OCI-LY7 (cell line): Measurements from ENCODE around the gene PGF. TPM values are rescaled to one million over a fixed set of nuclear protein-coding genes. Genes with fewer than 3 reads are reported as not detected.

Experiments
- BruUV-seq: library from RNA; stranded (reverse); fragments of 400-500 nt; replicated peaks from 2 replicates; lab custom pipeline; 2021; lab: Mats Ljungman, UMichigan
- CTCF ChIA-PET: fragments of 300-600 bp; sonication (Branson Sonifier 250); formaldehyde crosslinking; loops from one replicate; lab custom pipeline; 2022; ENCODE audit warnings: antibody characterized with exemption; ENCODE audit not compliant: unreplicated experiment; lab: Charles Lee
- POLR2A ChIA-PET: fragments of 300-600 bp; sonication (Branson Sonifier 250); formaldehyde crosslinking; loops from one replicate; lab custom pipeline; 2022; ENCODE audit warnings: antibody characterized with exemption; lab: Charles Lee
- DNase-seq: peaks from one replicate; pipeline ENCODE4 v3.0.0-alpha.2; 2015; ENCODE audit warnings: low spot score
- H2AFZ ChIP-seq: fragments of 200-600 bp; sonication (generic), shearing (Covaris generic); 2 replicates; pipeline ENCODE4 v1.6.1; 2014; ENCODE audit warnings: mild to moderate bottlenecking, antibody characterized with exemption, low read length, moderate library complexity
- H3K27ac ChIP-seq: fragments of 200-600 bp; sonication (generic); 2 replicates; pipeline ENCODE4 v1.5.1; 2014; ENCODE audit warnings: mixed run types, low read depth, mild to moderate bottlenecking, moderate library complexity, low read length, inconsistent platforms; ENCODE audit not compliant: poor library complexity, severe bottlenecking
- H3K36me3 ChIP-seq: fragments of 200-600 bp; sonication (generic); 2 replicates; pipeline ENCODE4 v1.6.1; 2014; ENCODE audit warnings: mild to moderate bottlenecking, antibody characterized with exemption, low read length, moderate library complexity, mixed read lengths; ENCODE audit not compliant: insufficient read depth
- H3K4me1 ChIP-seq: fragments of 200-600 bp; sonication (generic); 2 replicates; pipeline ENCODE4 v1.5.1; 2014; ENCODE audit warnings: mild to moderate bottlenecking, low read length; ENCODE audit not compliant: insufficient read depth, poor library complexity, severe bottlenecking
- H3K4me2 ChIP-seq: fragments of 200-600 bp; sonication (generic); 2 replicates; pipeline ENCODE4 v1.6.1; 2014; ENCODE audit warnings: mild to moderate bottlenecking, low read length
- H3K4me3 ChIP-seq: fragments of 200-600 bp; sonication (generic); 2 replicates; pipeline ENCODE4 v1.5.1; 2014; ENCODE audit warnings: mild to moderate bottlenecking, low read depth, low read length; ENCODE audit not compliant: poor library complexity, severe bottlenecking
- H3K79me2 ChIP-seq: fragments of 200-600 bp; sonication (generic); 2 replicates; pipeline ENCODE4 v1.6.1; 2016; ENCODE audit warnings: low read depth, mild to moderate bottlenecking, low read length, moderate library complexity, mixed read lengths; ENCODE audit not compliant: insufficient read depth
- H3K9me2 ChIP-seq: fragments of 200-600 bp; sonication (generic); 2 replicates; pipeline ENCODE4 v1.6.1; 2016; ENCODE audit warnings: mild to moderate bottlenecking, low read length, mixed read lengths; ENCODE audit not compliant: insufficient read depth
- H3K9me3 ChIP-seq: fragments of 200-600 bp; sonication (generic); 2 replicates; pipeline ENCODE4 v1.6.1; 2014; ENCODE audit warnings: mild to moderate bottlenecking, mixed run types, low read length, mixed read lengths
- H4K20me1 ChIP-seq: fragments of 200-600 bp; sonication (generic); 2 replicates; pipeline ENCODE4 v1.6.1; 2014; ENCODE audit warnings: mild to moderate bottlenecking, antibody characterized with exemption, low read length, moderate library complexity, mixed read lengths; ENCODE audit not compliant: insufficient read depth
- EZH2phosphoT487 ChIP-seq: fragments of 200-600 bp; sonication (generic); IDR thresholded peaks from 2 replicates; pipeline ENCODE4 v1.6.1; 2018; ENCODE audit warnings: low read depth, borderline replicate concordance, mild to moderate bottlenecking, mixed run types, antibody characterized with exemption, low read length, moderate library complexity, mixed read lengths
- intact Hi-C: fragments of 100-400 bp; cut with micrococcal nuclease; formaldehyde crosslinking; loops from one replicate; pipeline ENCODE4 v1.10.0; 2022; ENCODE audit not compliant: unreplicated experiment
- total RNA-seq, 2 experiments: library from RNA; depleted of rRNA in 1 of 2; stranded (reverse); fragments of >200 nt in 1 of 2; shearing (Covaris generic) in 1 of 2; gene quantifications; 2 replicates each; pipeline ENCODE4 v1.2.3, GENCODE V29; 2014 to 2022
- TF ChIP-seq, protein P1 (sequence below): fragments of 200-600 bp; sonication (generic); conservative IDR thresholded peaks from 2 replicates; pipeline ENCODE4 v1.5.1; 2014; ENCODE audit warnings: mild to moderate bottlenecking, antibody characterized with exemption, low read length, moderate library complexity, mixed read lengths

PGF gene
- total RNA-seq, 2 experiments from 2014 or later, result 0.09 to 0.19 TPM

DNA sequence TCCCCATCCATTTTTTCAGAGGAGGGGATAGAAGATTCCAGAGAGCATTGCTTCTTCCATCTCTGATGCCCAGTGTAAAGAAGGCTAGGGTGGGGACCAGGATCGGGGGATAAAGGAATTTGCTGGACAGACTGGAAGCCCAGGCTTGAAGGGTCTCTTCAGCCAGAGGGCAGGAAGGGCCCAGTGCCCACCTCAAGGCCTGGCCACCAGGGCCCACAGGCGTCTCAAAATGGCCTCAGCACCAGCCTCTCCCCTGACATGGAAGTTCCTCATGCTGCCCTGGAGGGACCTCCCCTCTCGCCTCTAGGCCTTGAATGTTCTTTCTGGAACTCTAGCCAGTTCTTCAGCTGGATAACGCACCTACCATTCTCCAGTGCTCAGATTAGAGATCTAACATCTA lies 35.1 kb downstream of the PGF start:
- H3K79me2 ChIP-seq, result no peaks in the 10 kb centered on the region
- no peaks in the 10 kb centered on the region for H3K36me3 ChIP-seq
- no peak overlapping the region for H3K27ac ChIP-seq
- H3K4me1 ChIP-seq, result peaks cover 13% of the 10 kb centered on the region
- intact Hi-C loops, result no loop called here
- TF ChIP-seq, protein P1, sequence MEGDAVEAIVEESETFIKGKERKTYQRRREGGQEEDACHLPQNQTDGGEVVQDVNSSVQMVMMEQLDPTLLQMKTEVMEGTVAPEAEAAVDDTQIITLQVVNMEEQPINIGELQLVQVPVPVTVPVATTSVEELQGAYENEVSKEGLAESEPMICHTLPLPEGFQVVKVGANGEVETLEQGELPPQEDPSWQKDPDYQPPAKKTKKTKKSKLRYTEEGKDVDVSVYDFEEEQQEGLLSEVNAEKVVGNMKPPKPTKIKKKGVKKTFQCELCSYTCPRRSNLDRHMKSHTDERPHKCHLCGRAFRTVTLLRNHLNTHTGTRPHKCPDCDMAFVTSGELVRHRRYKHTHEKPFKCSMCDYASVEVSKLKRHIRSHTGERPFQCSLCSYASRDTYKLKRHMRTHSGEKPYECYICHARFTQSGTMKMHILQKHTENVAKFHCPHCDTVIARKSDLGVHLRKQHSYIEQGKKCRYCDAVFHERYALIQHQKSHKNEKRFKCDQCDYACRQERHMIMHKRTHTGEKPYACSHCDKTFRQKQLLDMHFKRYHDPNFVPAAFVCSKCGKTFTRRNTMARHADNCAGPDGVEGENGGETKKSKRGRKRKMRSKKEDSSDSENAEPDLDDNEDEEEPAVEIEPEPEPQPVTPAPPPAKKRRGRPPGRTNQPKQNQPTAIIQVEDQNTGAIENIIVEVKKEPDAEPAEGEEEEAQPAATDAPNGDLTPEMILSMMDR, result no peak
- no peak for TF ChIP-seq EZH2phosphoT487
- H3K9me3 ChIP-seq, result no peaks in the 10 kb centered on the region
- H3K9me2 ChIP-seq, result no peaks in the 10 kb centered on the region
- POLR2A ChIA-PET, result interaction anchor here (0.6 kb wide), 1 partner anchor 413 kb away, joined by 3 read pairs; no protein-coding TSS in a partner anchor
- no peak overlapping the region for H3K4me3 ChIP-seq
- CTCF ChIA-PET, result interaction anchor here (0.7 kb wide), 1 partner anchor 27 kb away, joined by 4 read pairs; no protein-coding TSS in a partner anchor
- H2AFZ ChIP-seq, result no peak overlapping the region
- H4K20me1 ChIP-seq, result no peaks in the 10 kb centered on the region
- DNase-seq, result no peak
- no TSS peak for BruUV-seq
- no peak overlapping the region for H3K4me2 ChIP-seq

DNA sequence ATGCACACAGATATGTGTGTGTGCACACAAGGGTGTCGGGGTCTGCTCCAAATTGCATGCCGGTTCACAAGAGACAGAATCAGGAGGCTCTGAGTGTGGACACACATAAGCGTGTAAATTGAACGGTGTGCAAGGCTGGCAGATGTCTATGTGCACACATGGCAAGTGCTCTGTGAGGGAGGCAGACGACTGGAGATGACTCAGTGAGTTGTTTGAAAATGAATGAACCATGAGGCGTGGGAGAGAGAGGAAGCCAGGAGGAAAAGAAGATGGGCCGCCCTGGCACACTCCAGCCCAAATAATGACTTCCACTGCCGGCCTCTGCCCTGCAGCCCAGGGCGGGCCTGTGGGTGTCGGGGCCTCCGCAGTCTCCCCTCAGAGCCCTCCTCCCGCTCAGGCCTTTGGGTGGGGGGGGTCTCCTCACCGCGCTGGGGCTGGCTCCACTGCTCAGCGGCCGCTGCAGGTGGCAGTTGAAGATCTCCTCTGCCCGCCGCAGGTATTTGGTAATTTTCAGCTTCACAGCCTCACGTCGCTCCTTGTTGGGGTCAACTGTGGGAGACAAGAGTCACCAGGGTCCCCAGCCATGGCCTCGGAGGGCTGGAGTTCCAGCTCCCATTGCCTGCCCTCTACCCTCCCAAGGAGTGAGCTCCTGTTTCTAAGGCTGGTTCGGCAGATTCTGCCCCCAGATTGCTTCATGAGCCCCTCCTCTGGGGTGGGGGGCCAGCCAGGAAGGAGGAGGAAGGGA lies 35.8 kb downstream of the PGF start:
- CTCF ChIA-PET, result no interaction called here
- H3K4me3 ChIP-seq, result no peak overlapping the region
- intact Hi-C loops, result no loop called here
- TF ChIP-seq EZH2phosphoT487, result no peak
- TF ChIP-seq, protein P1, result no peak
- DNase-seq, result no peak
- no peaks in the 10 kb centered on the region for H3K9me2 ChIP-seq
- no TSS peak for BruUV-seq
- H3K79me2 ChIP-seq, result no peaks in the 10 kb centered on the region
- H3K27ac ChIP-seq, result no peak overlapping the region
- no peaks in the 10 kb centered on the region for H3K9me3 ChIP-seq
- POLR2A ChIA-PET, result interaction anchor here (0.6 kb wide), 1 partner anchor 413 kb away, joined by 3 read pairs; no protein-coding TSS in a partner anchor
- H4K20me1 ChIP-seq, result no peaks in the 10 kb centered on the region
- H2AFZ ChIP-seq, result no peak overlapping the region
- peaks cover 13% of the 10 kb centered on the region for H3K4me1 ChIP-seq
- H3K4me2 ChIP-seq, result no peak overlapping the region
- H3K36me3 ChIP-seq, result no peaks in the 10 kb centered on the region

DNA sequence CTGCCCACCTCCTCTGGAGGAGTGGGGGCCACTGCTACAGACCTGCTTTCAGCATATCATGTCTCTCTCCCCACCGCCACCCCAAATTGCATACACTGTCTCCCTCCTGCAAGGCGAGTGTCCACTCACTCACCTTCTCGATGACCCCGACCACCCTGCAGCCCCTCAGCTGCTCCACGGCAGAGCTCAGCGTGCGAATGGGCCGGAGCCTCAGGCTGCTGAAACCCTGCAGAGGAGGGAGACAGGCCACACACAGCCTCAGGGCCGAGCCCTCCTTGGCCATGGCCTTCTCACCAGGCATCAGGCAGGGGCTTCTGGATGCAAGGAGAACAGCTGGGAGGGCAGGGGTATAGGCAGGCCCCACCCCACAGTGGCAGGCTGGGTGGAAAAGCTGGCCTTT lies 37.0 kb downstream of the PGF start:
- no peak for DNase-seq
- no peak for TF ChIP-seq EZH2phosphoT487
- TF ChIP-seq, protein P1, result no peak
- no peaks in the 10 kb centered on the region for H3K9me3 ChIP-seq
- H3K4me3 ChIP-seq, result no peak overlapping the region
- H3K4me1 ChIP-seq, result peaks cover 9% of the 10 kb centered on the region
- H3K4me2 ChIP-seq, result no peak overlapping the region
- BruUV-seq, result no TSS peak
- intact Hi-C loops, result no loop called here
- no peaks in the 10 kb centered on the region for H3K9me2 ChIP-seq
- POLR2A ChIA-PET, result no interaction called here
- no peak overlapping the region for H2AFZ ChIP-seq
- H3K79me2 ChIP-seq, result no peaks in the 10 kb centered on the region
- H3K27ac ChIP-seq, result no peak overlapping the region
- CTCF ChIA-PET, result no interaction called here
- no peaks in the 10 kb centered on the region for H4K20me1 ChIP-seq
- no peaks in the 10 kb centered on the region for H3K36me3 ChIP-seq
